GM13976 (cell line): Measurements from ENCODE around the gene BEST2.
A peak's percentile ranks its signal among the peaks of the same experiment; 100 is the strongest.

ENCODE experiments used
- DNase-seq: peaks from one replicate; pipeline ENCODE4 v3.0.0; 2012; ENCODE audit warnings: low spot score
- in situ Hi-C: fragments of 300-500 bp; cut with MboI; formaldehyde crosslinking; loops from one replicate; pipeline ENCODE4 v1.12.0; 2022; ENCODE audit warnings: low sequenced_read_pairs, mixed read lengths, inconsistent platforms; ENCODE audit not compliant: unreplicated experiment
- TF ChIP-seq, protein P1 (sequence below): IDR thresholded peaks from 2 replicates; pipeline ENCODE4 v1.5.1; 2012; ENCODE audit warnings: borderline replicate concordance, mild to moderate bottlenecking; ENCODE audit not compliant: insufficient read depth; ENCODE audit errors: extremely low read depth, missing control alignments, control extremely low read depth

The BEST2 gene

DNA sequence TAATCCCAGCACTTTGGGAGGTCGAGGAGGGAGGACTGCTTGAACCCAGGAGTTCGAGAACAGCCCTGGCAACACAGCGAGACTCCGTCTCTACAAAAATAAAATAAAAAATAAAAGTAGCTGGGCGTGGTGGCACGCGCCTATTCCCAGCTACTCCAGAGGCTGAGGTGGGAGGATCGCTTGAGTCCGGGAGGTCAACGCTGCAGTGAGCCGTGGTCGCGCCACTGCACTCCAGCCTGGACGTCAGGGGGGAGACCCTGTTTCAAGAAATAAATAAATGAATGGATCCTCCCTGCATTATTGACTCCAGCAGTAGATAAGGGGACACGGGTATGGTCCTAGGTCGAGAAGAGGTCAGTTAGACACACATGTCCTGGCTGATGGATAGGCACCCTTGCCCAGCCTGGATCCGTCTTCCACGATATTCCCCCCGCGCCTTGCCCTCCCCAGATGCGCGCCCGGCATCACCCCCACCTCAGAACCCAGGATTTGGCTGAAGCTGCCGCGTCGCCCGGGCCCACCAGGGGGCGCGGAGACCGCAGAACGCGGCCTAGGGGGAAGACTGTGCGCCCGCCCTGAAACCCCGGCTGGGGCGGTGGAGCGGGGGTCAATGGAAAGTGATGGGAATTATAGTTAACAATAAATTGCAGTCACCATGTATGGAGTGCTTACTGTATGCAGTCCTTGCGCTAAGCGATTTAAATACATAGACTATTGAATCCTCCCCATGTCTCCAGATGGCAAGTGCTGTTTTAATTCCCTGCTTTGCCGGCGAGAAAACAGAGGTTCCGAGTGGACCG, 25.8 kb downstream of the BEST2 start:
- DNase-seq = peak; percentile 82
- TF ChIP-seq, protein P1, sequence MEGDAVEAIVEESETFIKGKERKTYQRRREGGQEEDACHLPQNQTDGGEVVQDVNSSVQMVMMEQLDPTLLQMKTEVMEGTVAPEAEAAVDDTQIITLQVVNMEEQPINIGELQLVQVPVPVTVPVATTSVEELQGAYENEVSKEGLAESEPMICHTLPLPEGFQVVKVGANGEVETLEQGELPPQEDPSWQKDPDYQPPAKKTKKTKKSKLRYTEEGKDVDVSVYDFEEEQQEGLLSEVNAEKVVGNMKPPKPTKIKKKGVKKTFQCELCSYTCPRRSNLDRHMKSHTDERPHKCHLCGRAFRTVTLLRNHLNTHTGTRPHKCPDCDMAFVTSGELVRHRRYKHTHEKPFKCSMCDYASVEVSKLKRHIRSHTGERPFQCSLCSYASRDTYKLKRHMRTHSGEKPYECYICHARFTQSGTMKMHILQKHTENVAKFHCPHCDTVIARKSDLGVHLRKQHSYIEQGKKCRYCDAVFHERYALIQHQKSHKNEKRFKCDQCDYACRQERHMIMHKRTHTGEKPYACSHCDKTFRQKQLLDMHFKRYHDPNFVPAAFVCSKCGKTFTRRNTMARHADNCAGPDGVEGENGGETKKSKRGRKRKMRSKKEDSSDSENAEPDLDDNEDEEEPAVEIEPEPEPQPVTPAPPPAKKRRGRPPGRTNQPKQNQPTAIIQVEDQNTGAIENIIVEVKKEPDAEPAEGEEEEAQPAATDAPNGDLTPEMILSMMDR = peak; percentile 94
- in situ Hi-C loops = no loop called here

GRCh38 chr19:12778017-12778904, 26.7 kb downstream of the BEST2 start:
- in situ Hi-C loops = no loop called here
- TF ChIP-seq, protein P1 = no peak
- peak; percentile 70 for DNase-seq

DNA sequence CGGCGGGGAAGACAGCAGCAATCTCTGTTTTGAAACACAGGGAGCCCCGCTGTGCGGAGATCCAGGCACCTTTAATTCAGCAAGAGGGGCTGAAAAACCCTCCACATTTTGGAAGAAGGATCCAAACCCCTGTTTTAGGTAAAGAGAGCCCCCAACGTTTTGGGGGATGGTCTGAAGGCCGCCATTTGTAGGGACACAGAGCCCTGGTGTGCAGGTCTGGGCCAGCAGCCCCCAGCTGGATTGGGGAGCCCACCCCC, 27.2 kb downstream of the BEST2 start:
- in situ Hi-C loops = no loop called here
- DNase-seq = no peak
- TF ChIP-seq, protein P1 = no peak

GRCh38 chr19:12779162-12779993, 27.8 kb downstream of the BEST2 start:
- TF ChIP-seq, protein P1 = peak; percentile 12
- no peak for DNase-seq
- in situ Hi-C loops = no loop called here

DNA sequence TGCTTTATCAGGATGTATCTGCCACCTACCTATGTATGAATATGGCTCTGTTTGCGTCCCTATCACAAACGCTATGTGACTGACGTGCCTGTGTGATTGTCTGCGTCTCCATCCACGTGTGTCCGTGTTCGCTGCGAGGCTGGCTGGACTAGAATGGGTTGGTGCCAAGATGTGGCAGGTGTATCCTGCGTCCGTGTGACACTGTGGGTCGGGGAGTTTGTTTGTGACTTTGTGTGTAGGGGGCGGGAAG, 30.5 kb downstream of the BEST2 start:
- DNase-seq = no peak
- TF ChIP-seq, protein P1 = no peak
- in situ Hi-C loops = no loop called here
